GM21423 (cell line): ENCODE measurements around the gene FARS2.

Source experiments
- ATAC-seq: cut with Tn5 transposase; IDR thresholded peaks from one replicate; pipeline ENCODE4 v1.9.1; 2021; ENCODE audit warnings: mild to moderate bottlenecking, moderate library complexity; ENCODE audit not compliant: unreplicated experiment

FARS2 gene

DNA sequence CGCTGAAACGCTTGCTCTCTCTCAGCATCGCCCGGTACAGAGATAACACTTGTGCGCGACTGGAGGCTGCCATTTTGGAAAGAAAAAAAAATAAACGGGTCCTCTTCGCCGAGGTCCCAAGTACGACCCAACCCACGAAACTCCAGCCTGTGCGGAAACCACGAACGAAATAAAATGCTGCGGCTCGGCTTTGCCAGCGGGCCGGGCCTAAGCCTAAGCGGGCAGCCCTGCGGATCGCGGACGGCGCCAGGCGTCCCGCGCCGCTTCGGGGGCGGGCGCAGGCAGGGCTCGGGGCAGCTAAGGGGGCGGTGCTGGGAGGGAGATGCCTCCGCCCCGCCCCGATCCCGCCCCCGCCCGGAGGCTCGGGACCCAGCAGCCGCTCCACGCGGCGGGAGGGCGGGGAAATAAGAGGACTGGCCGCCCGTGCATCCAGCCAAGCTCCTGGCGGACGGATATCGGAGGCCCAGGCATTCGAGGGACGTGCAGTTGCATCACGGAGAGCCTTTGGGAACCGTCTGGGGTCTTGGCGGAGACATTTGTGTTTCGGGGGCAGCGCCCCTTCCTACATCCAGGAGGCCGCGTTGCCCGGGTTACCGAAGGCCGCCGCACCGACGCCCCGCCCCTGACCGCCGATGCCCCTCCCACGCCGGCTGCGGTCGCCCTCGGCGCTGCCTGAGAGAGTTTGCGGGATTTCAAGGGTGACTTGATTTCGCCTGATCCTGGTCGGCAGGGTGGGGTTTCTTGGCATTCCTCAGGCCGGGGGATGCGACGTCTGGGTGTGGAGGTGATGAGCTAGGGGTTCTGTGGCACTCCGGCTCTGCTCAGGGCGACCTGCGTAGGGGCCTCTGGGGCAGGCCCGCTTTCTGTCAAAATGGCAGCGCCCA, at the start of gene FARS2, which contains the start of gene LYRM4:
Gene FARS2, plus strand, starts transcription at position 853 of the 884 bp plus-strand sequence.
Gene LYRM4, minus strand, starts transcription at position 290 of the 884 bp plus-strand sequence. Its CDS starts 217 bp downstream, at position 73.
- peak; percentile 72 for ATAC-seq

DNA sequence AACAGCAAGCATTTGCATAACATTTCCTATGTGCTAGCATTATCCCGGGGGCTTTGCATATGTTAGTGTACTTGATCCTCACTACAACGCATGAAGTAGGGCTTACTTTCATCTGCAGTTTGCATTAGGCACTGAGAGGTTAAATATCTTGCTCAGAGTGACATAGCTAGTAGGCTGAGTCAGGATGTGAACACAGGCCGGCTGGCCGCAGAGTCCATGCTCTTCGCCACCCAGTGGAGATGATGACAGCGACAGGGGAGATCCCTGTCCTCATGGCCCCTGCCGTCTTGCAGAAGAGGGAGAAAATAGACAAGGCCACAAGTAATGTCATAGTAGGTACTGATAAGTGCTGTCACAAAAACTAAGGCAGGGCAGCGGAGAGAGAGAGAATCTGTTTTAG, 47.5 kb upstream of the FARS2 start:
- ATAC-seq: no peak

DNA sequence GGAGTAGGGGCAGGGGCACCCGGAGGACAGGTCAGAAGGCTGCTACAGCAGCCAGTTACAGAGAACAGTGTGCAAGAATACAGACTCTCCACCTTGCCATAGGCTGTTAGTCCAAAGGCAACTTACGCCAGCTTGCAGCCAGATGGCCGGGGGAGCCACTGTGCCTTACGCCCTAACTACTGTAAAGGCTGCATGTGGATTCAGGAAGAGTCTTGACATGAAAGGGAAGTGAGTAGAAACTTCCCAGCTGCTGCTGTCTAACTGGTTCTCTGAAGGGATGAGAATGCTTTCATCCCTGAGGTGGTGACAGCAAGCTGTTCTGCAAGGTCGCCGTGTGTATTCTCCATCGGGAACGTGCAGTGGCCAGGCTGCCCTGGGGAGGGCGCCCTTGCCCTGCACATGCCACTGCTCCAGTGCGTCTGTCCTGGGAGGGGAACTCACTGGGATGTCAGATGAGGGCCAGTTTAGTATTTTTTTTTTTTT, 46.7 kb upstream of the FARS2 start:
- ATAC-seq: no peak

DNA sequence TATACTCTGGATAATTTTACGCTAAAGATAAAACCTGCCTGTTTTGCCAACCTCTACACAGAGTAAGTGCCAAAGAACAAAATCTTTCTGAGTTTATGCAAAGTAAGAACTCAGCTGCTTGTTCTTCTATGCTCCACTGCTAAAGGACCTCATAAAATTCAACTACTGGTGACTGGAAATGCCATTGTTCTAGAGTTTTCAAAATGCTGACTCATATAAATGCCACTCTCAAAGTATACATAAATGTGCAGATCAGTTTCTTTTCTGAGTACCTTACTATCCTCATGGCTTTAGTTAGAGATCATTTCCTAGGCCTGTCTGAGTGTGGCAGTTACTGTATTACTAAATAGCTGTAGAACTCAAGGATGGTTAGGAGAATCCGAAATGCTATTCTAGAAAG, 46.2 kb upstream of the FARS2 start:
- ATAC-seq: no peak

DNA sequence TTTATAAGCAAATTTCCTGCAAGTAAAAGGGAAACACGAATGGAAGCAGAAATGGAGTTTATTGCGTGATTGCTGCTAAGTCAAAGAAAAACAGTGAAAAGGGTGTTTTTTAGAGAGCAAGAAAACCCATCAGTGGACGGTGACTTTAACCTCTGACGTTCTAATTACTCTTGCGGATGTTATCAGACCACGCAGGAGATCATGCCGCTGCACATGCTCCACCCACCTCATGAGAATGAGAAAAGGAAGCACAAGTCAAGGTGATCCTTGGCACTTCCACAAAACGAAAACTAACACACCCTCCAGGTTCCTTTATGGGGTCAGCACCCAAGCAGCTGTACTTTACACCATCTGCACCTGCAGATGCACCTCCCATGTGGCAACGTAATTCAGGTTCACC, 45.5 kb upstream of the FARS2 start:
- ATAC-seq: no peak

DNA sequence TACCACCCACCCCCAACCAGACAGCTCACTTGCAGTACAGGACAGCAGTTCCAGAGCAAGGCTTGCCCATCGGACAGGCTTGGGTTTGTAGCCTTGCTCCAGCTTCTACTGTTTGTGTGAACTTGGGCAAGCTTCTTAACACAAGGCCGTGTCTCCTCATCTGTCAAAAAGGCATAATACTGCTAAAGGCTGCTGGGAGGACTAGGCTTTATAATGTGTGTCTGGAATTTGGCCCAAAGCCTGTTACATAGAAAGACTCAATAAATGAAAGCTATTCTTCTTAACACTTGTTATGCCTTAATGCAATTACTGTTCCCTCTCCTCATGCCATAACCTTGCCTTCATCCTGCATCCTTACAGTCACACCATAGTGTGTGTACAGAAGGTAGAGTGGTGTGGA, 44.0 kb upstream of the FARS2 start:
- ATAC-seq: no peak

DNA sequence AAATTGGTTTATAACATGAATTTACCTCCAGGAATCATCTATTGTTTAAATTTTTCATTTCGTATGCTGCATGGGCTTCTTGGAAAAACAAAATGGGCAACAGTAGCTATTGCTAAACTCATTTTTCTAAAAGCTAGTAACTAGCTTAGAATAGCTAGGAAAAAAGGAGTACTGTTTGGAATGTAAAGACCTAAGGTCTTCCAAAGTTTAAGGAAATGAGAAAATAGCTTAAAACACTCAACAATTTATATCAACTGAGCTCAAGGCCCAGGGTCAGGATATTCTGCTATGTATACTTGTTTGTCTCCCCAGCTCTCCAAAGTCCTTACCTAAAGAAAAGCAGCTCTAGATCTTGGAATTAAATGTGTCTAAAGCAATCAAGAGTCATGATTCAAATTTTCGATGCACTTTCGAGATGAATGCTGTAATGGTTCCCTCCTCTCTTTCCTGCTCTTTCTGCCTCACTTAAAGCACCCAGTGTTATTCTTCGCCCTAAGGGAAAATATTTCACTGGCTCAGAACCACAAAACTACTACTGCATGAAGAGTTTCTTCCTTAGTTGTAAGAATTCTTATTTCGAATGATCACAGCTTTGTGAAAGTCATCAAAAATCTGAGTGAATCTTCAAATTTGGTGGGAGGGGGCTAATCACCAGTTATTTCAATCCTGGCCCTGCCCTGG, 42.2 kb upstream of the FARS2 start:
- ATAC-seq: no peak

DNA sequence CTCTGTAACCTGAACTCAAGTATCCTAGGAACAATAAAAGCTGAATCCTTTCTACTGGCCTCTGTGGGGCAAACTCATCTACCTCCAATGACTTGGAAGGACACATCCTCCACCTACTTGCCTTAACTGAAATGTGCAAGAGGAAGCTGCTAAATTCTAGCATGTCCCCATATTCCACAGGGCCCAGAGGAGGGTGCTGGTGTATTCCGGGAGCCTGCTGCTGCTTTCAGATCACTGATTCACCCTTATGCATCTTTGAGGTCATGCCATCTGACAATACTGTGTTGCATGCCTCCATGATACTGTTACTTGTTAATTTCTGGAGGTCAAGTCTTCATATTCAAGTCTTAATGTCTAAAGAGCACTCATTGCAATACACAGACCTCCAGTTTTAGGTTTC, 40.9 kb upstream of the FARS2 start:
- no peak for ATAC-seq

DNA sequence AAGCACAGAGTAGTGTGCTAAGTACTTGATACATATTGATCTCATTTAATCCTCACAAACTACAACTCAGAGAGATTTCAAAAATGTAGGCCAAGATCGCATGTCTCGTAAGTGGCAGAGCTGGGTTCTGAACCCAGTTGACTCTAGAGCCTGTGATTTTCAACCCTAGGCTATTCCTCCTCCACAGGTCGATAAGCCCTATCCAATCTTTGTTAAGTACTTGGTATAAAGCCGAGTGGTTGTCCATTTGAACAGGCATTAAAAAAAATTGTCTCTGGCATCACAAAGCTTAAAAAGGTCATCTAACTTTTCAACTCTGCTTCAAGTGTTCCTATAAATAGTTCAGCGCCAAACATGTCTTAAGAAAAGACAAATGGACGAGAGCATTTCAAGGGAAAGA, 38.0 kb upstream of the FARS2 start:
- no peak for ATAC-seq

DNA sequence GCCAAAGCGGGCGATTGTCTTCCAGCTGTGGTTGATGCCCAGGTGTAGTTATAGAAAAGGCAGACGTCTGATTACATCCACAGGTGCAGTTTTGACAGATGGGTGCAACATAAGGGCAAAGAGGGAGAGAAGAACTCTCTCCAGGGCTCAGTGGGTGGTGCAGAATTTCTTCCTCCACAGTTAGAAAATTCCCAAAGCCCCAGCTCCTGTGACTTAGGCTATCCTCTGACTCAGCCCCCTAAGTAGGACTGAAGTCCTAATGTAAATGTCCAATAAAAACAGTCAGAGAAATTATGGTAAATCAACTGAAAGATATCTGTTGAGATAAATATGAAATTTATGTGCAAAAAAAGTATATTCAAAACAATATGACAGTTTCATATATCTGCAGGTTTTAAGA, 32.0 kb upstream of the FARS2 start:
- ATAC-seq: no peak

DNA sequence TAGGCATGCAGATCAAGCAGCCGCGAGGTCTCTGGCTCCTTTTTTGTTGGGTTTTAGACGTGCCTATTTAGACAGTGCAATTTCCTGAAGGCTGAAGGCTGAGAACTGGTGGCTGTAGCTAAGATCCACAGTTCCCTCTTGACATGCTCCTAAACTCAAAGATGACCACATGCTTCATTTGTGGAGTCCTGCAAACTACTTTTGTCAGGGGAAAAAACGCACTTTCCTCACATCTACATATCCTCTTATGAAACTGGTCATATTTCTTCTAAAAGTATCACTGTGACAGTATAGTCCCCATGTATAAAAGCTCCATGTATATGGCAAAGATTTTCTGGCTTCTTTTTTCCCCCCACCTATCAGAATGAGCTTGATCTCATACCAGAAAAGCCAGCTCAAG, 31.2 kb upstream of the FARS2 start:
- no peak for ATAC-seq

DNA sequence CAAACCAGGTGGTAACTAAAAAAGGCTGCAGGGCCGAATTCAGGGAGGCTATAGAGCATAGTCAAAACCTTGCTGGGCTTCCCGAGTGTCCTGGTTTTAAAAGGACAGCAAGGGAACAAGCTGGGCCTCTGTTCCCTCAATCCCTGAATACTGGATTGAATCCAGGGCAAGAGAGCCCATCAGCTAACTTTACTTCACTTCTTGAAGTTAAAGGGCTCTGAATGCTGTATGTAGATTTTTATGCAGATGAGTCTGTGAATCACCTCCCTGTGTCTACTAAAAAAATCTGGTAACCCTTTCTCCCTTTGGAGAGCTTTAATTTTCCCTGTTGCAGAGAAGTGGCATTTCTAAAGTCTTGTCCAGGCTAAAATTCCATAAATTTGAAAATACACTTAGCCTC, 30.0 kb upstream of the FARS2 start:
- no peak for ATAC-seq

DNA sequence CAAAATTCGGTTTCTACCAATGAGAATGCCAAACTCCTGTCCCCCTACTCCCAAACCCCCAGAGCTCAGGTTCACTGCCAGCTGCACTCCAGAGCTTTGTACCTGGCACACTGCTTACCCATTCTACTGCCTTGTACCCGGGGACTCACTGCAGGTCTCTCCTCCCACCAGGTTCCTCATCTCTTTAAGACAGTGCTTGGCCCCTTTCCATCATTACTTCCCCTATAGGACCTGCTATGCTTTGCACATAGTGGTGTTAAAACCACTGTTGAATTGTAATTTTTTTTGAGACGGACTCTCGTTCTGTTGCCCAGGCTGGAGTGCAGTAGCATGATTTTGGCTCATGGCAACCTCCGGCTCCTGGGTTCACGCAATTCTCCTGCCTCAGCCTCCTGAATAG, 26.4 kb upstream of the FARS2 start:
- no peak for ATAC-seq

DNA sequence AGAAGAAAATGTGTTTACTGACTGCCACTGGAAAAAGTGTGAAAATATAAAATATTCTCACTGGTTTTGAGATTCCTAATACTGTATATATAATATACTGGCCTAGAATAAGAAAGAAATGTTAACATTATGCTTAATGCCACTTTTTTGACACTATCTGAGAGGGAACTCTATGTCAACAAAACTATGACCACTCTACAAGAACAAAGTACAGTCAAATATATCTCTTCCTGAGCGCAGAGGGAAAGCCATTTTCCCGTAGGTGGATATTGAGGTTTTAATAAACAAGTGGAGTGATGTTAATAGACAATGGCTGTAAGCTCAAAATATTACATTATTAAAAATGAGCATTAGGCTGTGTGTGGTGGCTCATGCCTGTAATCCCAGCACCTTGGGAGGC, 25.5 kb upstream of the FARS2 start:
- no peak for ATAC-seq

DNA sequence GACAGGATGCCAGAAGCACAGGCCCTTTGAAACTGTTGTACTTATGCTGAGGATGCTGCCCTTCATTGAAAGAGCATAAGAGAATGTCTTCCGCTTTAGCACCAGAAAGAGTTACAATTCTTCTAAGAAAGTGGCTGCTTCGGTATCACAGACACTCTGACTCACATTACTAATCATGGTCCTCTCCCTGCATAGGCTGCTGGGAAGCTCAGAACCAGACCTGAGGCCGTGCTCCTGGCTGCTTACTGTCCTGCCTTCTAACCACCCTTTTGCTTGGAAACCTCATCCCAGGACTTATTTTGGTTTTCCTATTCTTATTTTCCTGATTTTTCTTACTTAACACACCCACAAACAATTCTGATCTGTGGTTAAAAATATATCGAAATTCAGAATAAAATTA, 23.5 kb upstream of the FARS2 start:
- no peak for ATAC-seq

DNA sequence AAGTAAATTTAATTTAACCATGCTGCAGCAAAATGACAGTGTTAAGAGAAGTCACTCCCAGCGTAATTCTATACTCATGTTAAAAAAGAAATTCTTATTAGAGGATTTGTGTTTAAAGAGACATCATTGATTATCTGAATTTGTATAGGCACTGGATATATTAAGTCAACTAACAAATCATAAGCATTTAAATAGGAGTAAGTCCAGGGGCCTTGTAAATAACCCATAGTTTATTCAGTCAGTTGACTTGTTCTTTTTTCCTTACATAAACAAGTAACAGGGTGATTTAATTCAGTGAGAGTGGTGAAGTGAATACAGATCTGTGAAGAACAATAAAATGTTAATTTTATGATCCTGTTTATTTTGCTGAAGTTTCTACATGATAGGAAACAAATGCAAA, 23.0 kb upstream of the FARS2 start:
- ATAC-seq: no peak

DNA sequence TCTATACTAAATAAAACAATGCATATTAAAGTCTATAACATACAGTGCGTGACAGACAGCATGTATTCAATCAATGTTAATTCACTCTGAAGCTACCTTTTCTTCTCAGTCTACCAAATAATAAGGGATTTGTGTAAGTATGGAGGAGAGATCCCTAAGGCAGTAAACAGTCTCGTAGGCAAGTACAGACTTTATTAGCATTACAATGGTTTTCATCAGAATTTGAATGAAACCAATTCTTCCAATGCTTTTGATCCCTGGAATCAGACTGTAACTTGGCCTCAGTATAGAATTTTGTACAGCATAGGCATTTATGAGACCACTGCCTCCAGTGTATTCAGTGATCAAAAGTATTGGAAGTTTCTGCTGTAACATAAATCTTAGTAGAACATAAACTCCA, 20.1 kb upstream of the FARS2 start:
- no peak for ATAC-seq

DNA sequence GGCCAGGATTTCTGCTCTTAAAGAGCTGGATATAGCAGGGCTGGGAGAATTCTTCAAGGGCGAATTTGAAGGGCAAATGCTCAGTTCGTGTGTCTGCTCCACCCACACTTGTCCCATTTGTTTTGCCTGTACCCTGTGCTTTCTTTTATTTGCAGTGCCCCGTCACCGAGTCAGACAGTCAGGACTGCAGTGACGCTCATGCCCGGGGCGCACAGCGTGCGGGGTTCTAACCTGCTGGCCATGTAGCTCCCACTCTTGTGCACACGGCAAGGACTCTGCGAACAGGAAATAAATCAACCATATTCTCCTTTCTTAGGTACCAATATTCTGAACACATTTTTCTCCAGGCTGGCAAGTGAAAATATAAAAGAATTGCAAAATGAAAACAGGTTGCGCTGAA, 18.2 kb upstream of the FARS2 start:
- no peak for ATAC-seq

DNA sequence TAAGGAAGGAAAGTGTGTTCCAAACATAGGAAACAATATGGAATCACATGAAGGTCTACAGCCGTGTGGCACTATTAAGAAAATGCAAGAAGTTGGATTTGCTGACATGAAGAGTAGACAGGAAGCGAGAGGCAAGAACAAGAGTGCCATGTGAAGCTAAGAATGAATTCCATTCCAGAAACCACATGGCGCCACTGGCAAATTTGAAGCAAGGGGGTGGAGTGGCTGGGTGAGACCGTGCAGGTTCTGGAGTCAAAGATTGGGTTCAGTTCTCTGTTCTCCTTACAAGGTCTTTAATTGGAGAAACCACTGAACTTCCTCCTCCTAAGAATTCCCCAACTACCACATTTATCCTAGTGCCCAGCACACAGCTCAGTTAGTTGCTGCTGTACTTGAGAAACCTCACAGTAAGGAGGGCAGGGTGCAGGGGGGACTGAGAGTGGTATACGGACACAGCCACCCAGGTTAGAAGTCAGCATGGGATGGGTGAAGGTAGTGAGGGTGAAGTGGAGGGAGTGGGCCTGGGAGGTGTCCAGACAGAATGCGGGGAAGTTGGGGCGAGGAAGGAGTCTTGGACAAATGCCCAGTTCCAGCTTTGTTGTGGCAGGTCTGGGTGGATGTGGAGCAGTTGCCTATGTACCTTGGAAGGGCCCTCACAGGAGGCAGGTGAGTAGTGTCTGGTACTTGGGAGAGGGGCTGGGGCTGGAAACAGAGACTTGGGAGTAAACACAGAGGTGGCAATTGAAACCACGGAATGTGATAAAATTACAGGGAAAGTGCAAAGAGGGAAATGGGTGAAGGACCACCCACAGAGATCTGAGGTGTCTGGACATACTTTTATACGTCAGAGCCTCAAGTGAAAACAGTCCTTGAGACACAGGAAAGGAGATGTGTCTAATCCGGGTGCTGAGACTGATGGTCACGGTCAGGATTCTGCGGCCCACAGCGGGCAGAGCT, 14.9 kb upstream of the FARS2 start:
- no peak for ATAC-seq

DNA sequence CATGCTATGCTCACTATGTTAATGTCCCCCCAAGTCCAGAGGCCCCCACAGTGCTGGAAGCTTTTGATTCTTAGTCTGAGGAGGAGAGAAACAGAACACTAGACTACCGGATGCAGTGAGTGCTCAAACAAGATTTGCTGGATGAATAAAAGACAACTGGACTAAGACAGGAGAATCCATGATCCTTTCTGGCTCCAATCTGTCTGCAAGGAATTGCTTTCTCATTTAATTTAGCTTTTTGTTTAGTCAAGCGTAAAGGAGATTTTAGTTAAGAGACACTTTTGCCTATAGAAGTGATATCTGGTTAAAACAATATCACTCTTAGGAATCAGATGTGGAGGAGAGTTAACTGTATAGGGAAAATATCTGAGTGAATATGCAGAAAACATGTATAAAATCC, 14.1 kb upstream of the FARS2 start:
- no peak for ATAC-seq
